ENCODE measurements around the gene TASOR.

GRCh38 chr3:56677286-56677685 lies 5.8 kb downstream of the TASOR start:
- TF ChIP-seq CTCF (IDR thresholded peaks at IDR 0.05; ENCODE audit: low read depth, low read length, missing input control) (no peak), ATF3 (IDR thresholded peaks at IDR 0.05) (no peak), REST (IDR thresholded peaks at IDR 0.05) (no peak), ZBTB33 (IDR thresholded peaks at IDR 0.05) (no peak)
